Bronchial epithelial cell (primary cell): Measurements from ENCODE around the gene SCG3. TPM values are rescaled to one million over a fixed set of nuclear protein-coding genes. Genes with fewer than 3 reads are reported as not detected.

Source experiments
- DNase-seq: peaks from one replicate; pipeline ENCODE4 v3.0.0-alpha.2; 2010; ENCODE audit warnings: low read depth
- FAIRE-seq: peaks from 2 replicates; lab custom pipeline; 2011; peaks lifted over from hg19 to GRCh38; lab: Jason Lieb, UNC
- H3K27me3 ChIP-seq: 2 replicates; pipeline ENCODE4 v1.5.1; 2011; ENCODE audit warnings: low read length; ENCODE audit not compliant: control insufficient read depth, insufficient read depth
- H3K36me3 ChIP-seq: 2 replicates; pipeline ENCODE4 v1.5.1; 2011; ENCODE audit warnings: low read length; ENCODE audit not compliant: control insufficient read depth, insufficient read depth
- H3K4me3 ChIP-seq: 2 replicates; pipeline ENCODE4 v1.5.1; 2011; ENCODE audit warnings: mild to moderate bottlenecking, low read depth, low read length, control low read depth
- total RNA-seq: library from RNA; depleted of rRNA; stranded (reverse); fragments of >200 nt; gene quantifications from 2 replicates; pipeline ENCODE4 v1.2.1, GENCODE V29; 2014
- TF ChIP-seq, protein P1 (sequence below): IDR thresholded peaks from 2 replicates; pipeline ENCODE4 v1.5.1; 2011; ENCODE audit warnings: mild to moderate bottlenecking, moderate library complexity, low read length, control low read depth, inconsistent platforms; ENCODE audit not compliant: insufficient read depth, severe bottlenecking

The SCG3 gene
- total RNA-seq, 1 donor from 2014 or later = not detected

DNA sequence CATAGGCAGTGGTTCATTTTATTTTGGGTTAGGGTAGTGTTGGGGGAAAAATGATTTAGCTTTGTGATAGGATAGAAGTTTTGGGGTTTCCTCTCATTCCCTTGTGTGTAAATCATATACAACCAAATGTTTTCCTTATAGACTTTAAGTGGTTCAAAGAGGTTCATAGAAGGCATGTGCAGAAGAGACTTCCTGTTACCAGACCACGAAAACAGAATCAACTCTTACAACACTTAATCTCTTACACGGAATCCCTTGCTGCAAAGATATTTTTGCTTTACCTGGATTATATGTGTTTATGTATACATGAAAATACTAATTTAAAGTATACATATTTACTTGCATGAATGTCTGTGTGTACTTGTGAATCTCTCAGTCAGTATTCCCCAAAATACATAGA is 73.0 kb downstream of the SCG3 start:
- FAIRE-seq = no peak
- TF ChIP-seq, protein P1, sequence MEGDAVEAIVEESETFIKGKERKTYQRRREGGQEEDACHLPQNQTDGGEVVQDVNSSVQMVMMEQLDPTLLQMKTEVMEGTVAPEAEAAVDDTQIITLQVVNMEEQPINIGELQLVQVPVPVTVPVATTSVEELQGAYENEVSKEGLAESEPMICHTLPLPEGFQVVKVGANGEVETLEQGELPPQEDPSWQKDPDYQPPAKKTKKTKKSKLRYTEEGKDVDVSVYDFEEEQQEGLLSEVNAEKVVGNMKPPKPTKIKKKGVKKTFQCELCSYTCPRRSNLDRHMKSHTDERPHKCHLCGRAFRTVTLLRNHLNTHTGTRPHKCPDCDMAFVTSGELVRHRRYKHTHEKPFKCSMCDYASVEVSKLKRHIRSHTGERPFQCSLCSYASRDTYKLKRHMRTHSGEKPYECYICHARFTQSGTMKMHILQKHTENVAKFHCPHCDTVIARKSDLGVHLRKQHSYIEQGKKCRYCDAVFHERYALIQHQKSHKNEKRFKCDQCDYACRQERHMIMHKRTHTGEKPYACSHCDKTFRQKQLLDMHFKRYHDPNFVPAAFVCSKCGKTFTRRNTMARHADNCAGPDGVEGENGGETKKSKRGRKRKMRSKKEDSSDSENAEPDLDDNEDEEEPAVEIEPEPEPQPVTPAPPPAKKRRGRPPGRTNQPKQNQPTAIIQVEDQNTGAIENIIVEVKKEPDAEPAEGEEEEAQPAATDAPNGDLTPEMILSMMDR = no peak
- H3K36me3 ChIP-seq = no peaks in the 10 kb centered on the region

DNA sequence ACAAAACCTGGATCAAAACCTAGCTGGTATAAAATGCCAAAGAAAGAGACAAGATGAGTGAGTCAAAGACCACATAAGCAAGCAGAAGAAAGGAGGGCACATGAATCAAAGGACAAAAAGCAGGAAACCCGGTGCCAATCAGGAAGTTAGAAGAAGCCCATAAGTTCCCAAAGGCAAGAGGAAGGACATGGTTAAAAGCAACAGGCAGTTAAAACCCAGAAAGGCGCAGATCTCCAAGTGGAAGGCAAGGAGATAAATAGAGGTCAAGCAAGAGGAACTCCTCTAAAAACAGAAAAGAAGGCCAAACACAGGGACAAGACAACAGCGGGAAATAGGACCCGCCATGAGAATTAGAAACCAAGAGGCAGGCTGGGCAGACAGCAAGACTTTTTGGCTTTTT is 74.5 kb downstream of the SCG3 start:
- TF ChIP-seq, protein P1 = no peak
- no peak for FAIRE-seq
- no peak for DNase-seq

More for the DNA sequence above, 73.0 kb downstream of the SCG3 start:
- Histone ChIP-seq H3K27me3 (peaks cover 5% of the 10 kb centered on the region), H3K4me3 (no peak overlapping the region)
- no peak for DNase-seq

DNA sequence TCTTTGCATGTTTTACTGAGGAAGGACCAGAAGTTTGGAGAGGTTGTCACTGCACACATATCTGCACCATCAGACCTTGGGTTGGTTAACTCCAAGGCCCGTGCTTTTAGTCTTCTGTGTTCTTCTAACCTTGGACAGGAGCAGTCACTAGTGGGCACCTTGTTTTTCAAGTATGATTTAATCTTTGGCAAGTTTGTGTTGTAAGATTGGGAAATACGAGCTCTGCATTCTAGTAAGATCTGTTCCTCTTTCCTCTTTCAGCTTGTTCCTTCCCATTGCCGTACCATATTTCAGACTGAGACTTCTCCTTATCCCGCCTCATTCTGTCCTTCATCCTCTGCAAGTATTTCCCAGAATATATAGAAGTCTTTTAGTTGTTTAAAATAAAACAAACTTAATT is 75.2 kb downstream of the SCG3 start:
- no peak for FAIRE-seq
- TF ChIP-seq, protein P1 = no peak
- Histone ChIP-seq H3K4me3 (no peak overlapping the region), H3K36me3 (no peaks in the 10 kb centered on the region), H3K27me3 (no peaks in the 10 kb centered on the region)
- no peak for DNase-seq

More for the DNA sequence above, 74.5 kb downstream of the SCG3 start:
- no peaks in the 10 kb centered on the region for H3K36me3 ChIP-seq
- H3K4me3 ChIP-seq = no peak overlapping the region
- no peaks in the 10 kb centered on the region for H3K27me3 ChIP-seq

DNA sequence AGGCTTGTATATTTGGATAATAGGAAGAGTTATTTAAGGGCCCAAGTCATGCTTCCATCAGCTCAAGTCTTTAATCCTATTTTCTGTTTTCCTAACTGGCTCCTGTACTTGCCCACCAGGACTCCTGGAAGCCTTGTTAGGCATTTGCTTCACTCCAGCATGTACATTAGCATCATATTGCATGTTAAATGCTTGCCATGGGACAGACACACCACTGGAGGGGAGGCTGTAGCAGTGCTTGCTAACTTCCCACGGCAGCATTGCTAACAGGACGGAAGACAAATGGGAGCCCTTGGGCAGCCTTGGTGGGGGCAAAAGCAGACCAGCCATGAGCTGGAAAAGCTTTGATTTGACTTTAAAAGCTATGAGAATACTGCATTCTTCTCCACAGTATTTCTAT is 76.1 kb downstream of the SCG3 start:
- FAIRE-seq (no peak), DNase-seq (no peak)
- Histone ChIP-seq H3K27me3 (no peaks in the 10 kb centered on the region), H3K36me3 (no peaks in the 10 kb centered on the region), H3K4me3 (no peak overlapping the region)
- TF ChIP-seq, protein P1 = no peak

DNA sequence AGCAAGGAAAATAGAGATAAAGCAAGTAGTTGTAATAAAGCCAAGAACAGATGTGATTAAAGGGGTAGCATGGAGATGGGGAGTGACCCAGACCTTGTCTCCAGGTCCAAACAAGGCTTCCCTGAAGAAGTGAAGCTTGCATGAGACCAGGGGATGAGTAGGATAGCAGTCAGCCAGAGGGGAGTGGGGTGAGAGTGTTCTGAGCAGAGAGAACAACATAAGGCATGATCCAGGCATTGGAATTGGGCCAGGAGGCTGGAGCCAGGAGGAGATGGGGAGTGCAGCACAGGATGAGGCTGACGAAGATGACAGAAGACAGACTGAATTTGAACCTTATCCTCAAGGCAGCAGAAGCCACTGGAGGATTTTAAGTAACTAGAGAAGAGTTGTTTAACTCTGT is 77.3 kb downstream of the SCG3 start:
- no peaks in the 10 kb centered on the region for H3K36me3 ChIP-seq
- H3K27me3 ChIP-seq = no peaks in the 10 kb centered on the region
- FAIRE-seq (no peak), DNase-seq (no peak)
- TF ChIP-seq, protein P1 = no peak
- H3K4me3 ChIP-seq = no peak overlapping the region

DNA sequence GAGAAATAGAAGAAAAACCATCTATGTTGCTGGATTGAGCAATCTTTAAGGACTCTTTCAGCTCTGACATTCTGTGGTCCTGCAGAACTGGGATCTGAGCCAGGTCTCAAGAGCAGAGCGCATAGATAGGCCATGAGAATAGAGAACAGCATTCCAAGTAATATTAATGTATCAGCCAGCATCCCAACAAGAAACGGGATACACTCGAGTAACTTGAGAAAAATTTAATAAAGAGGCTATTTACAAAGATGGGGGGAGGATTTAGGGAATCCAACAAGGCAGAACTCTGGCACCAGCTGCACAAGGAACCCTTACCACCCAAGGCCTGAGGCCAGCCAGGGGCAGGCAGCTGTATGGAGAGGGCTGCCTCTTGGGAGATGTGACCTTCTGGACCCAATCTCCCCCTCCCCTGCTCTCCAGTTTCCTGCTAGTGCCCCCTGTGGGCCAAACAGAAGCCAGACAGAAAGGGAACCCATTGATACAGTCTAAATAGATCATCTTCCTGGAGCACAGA is 78.3 kb downstream of the SCG3 start:
- Histone ChIP-seq H3K36me3 (no peaks in the 10 kb centered on the region), H3K27me3 (no peaks in the 10 kb centered on the region), H3K4me3 (no peak overlapping the region)
- DNase-seq (peak; percentile 48), FAIRE-seq (no peak)
- TF ChIP-seq, protein P1 = no peak
